Measurements from ENCODE around the gene TSSK2.

- TF ChIP-seq FOXP2 (optimal IDR thresholded peaks at IDR 0.05; ENCODE audit: borderline replicate concordance, extremely low read depth, extremely low read length, insufficient read depth) (no peak), REST (IDR thresholded peaks at IDR 0.05; ENCODE audit: insufficient read depth in 1 of 2, low read depth in 2 of 2, low read length in 2 of 2) (no peak), TAF1 (IDR thresholded peaks at IDR 0.05; ENCODE audit: borderline replicate concordance, insufficient read depth, low read length) (no peak), POLR2AphosphoS5 (IDR thresholded peaks at IDR 0.05; ENCODE audit: low read depth, low read length) (no peak; the same call in 1 of the 2 replicates), SIN3A (IDR thresholded peaks at IDR 0.05; ENCODE audit: borderline replicate concordance, insufficient read depth, low read length) (no peak)
These were observed 42.2 kb downstream of the TSSK2 start for GRCh38 chr22:19173047-19174035.
